GM06990 (cell line): ENCODE data around the gene TRRAP.

Experiments used
- DNase-seq: peaks from one replicate; pipeline ENCODE4 v3.0.0-alpha.2; 2011; ENCODE audit not compliant: insufficient read length; ENCODE audit errors: extremely low read depth
- H3K27me3 ChIP-seq: replicated peaks from 2 replicates; pipeline ENCODE4 v1.6.0; 2011; ENCODE audit warnings: low read length; ENCODE audit not compliant: control insufficient read depth, insufficient read depth
- H3K36me3 ChIP-seq: 2 replicates; pipeline ENCODE4 v1.5.1; 2011; ENCODE audit warnings: low read length; ENCODE audit not compliant: control insufficient read depth, insufficient read depth
- H3K4me3 ChIP-seq: replicated peaks from 2 replicates; pipeline ENCODE4 v1.5.1; 2011; ENCODE audit warnings: low read depth, mild to moderate bottlenecking, control low read depth, low read length
- CTCF ChIP-seq: IDR thresholded peaks from 2 replicates; pipeline ENCODE4 v1.5.1; 2011; ENCODE audit warnings: low read length, control low read depth, mild to moderate bottlenecking, inconsistent platforms; ENCODE audit not compliant: insufficient read depth, poor library complexity, severe bottlenecking

The TRRAP gene

DNA sequence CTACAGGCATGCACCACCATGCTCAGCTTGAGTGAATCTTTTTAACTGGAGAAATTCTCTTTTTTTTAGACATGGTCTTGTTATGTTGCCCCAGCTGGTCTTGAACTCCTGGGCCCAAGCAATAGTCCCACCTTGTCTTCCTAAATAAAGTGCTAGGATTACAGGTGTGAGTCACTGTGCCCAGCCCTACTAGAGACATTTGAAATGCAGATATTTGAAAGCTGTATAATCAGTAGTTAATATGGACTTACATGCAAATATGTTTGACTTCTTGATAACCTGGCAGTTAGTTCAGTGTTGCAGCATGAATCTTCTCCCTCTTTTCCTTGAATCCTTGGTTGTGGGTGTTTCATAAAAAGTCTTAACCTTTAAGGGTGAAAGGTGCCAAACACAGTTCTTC is 8.7 kb downstream of the TRRAP start:
- no peak for TF ChIP-seq CTCF
- peaks cover 10% of the 10 kb centered on the region for H3K36me3 ChIP-seq

DNA sequence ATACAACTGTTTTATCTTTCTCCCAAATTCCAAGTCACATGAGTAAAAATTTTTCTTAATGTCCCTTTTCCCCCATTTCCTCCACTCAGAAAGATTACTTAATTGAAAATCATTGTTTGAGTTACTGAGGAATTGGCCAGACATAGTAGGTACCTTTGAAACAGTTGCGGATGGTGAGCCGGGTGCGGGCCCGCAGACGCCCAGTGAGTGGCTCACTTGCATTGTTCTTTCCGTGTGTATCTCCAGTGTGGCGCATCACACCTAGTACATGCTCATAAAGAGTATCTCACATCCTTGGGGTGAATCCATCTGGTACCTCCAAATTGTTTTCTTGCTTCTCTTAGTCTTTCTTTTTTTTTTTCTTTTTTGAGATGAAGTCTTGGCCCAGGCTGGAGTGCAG is 14.3 kb downstream of the TRRAP start:
- peaks cover 13% of the 10 kb centered on the region for H3K36me3 ChIP-seq
- H3K27me3 ChIP-seq = no peaks in the 10 kb centered on the region
- no peak overlapping the region for H3K4me3 ChIP-seq
- no peak for DNase-seq
- TF ChIP-seq CTCF = no peak

More for the DNA sequence above, 8.7 kb downstream of the TRRAP start:
- Histone ChIP-seq H3K27me3 (no peaks in the 10 kb centered on the region), H3K4me3 (no peak overlapping the region)
- no peak for DNase-seq

- TF ChIP-seq CTCF = no peak
- no peaks in the 10 kb centered on the region for H3K27me3 ChIP-seq
- H3K36me3 ChIP-seq = peaks cover 30% of the 10 kb centered on the region
- no peak overlapping the region for H3K4me3 ChIP-seq
- no peak for DNase-seq
Observed at GRCh38 chr7:98899816-98900215, 21.5 kb downstream of the TRRAP start.

- Histone ChIP-seq H3K36me3 (peaks cover 36% of the 10 kb centered on the region), H3K27me3 (no peaks in the 10 kb centered on the region), H3K4me3 (no peak overlapping the region)
- TF ChIP-seq CTCF = no peak
- no peak for DNase-seq
Observed at GRCh38 chr7:98900815-98901214, 22.5 kb downstream of the TRRAP start.

DNA sequence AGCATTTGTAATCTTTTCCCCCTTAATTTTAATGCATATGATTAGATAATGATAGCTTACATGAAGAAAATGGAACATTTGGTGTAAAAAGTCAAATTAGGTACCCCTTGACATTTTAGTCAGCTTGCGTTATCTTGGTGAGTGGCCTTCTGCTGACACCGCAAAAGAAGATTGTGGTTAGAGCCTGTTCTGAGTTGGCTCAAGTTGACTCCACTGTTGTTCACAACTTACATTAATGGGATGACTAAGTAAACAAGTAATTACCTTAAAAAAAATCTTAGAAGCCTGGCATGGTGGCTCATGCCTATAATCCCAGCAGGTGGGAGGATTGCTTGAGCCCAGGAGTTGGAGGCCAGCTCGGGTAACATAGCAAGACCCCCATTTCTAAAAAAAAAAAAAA is 24.2 kb downstream of the TRRAP start:
- DNase-seq = no peak
- Histone ChIP-seq H3K27me3 (no peaks in the 10 kb centered on the region), H3K4me3 (no peak overlapping the region), H3K36me3 (peaks cover 33% of the 10 kb centered on the region)
- no peak for TF ChIP-seq CTCF

- Histone ChIP-seq H3K4me3 (no peak overlapping the region), H3K27me3 (no peaks in the 10 kb centered on the region), H3K36me3 (peaks cover 29% of the 10 kb centered on the region)
- no peak for TF ChIP-seq CTCF
- no peak for DNase-seq
Observed at GRCh38 chr7:98903246-98903645, 24.9 kb downstream of the TRRAP start.
